Natural killer cell treated with Interleukin-12 subunit alpha and Interleukin-12 subunit beta and Interleukin-15 and Interleukin-18, amount 100 ng/mL, for 72 hours (primary cell): ENCODE measurements around the gene MIGA2. TPM values are rescaled to one million over a fixed set of nuclear protein-coding genes. Genes with fewer than 3 reads are reported as not detected.
"Not testable (repeated sequence)": the region's sequence is repeated elsewhere in the genome, so short reads cannot be mapped to it uniquely, and the experiment has no call there.

Source experiments
- ATAC-seq, 2 donors: fragments of 150-1000 bp; cut with Tn5 transposase in 1 of 2; sonication (Bioruptor Pico), chemical (Tn5 transposase) in 1 of 2; 2 replicates each; pipeline ENCODE4 v1.10.0; 2021
- DNase-seq: peaks from one replicate; pipeline ENCODE4 v3.0.0; 2022; ENCODE audit warnings: low spot score
- H3K27ac Mint-ChIP-seq, 2 donors: 1 replicate in 1 of 2; 2 replicates in 1 of 2; pipeline ENCODE4 v1.8.0; 2022; ENCODE audit warnings: mixed read lengths in 2 of 2, mild to moderate bottlenecking in 1 of 2, moderate library complexity in 1 of 2
- H3K27me3 Mint-ChIP-seq, 2 donors: 1 replicate in 1 of 2; 2 replicates in 1 of 2; pipeline ENCODE4 v1.8.0; 2022; ENCODE audit warnings: mixed read lengths in 2 of 2
- H3K36me3 Mint-ChIP-seq: one replicate; pipeline ENCODE4 v1.8.0; 2022; ENCODE audit warnings: mixed read lengths
- H3K4me1 Mint-ChIP-seq, 2 donors: 1 replicate in 1 of 2; 2 replicates in 1 of 2; pipeline ENCODE4 v1.8.0; 2022; ENCODE audit warnings: low read depth in 2 of 2, mixed read lengths in 2 of 2, mild to moderate bottlenecking in 1 of 2
- H3K4me3 Mint-ChIP-seq: one replicate; pipeline ENCODE4 v1.8.0; 2022; ENCODE audit warnings: mixed read lengths
- H3K9me3 Mint-ChIP-seq: 2 replicates; pipeline ENCODE4 v1.8.0; 2022; ENCODE audit warnings: mixed read lengths
- total RNA-seq, 2 donors: library from RNA; stranded (reverse); gene quantifications; one replicate each; pipeline ENCODE4 v1.2.3, GENCODE V29; 2022

Gene MIGA2
- total RNA-seq, 2 donors from 2014 or later: 42.4 to 82.6 TPM

- DNase-seq (no peak), ATAC-seq (peak; percentile 18 to 29)
- H3K4me1 Mint-ChIP-seq: peaks cover 0 to 12% of the 10 kb centered on the region in 2 donors
- no peaks in the 10 kb centered on the region for H3K27me3 Mint-ChIP-seq
- no peaks in the 10 kb centered on the region for H3K36me3 Mint-ChIP-seq
- H3K9me3 Mint-ChIP-seq: no peaks in the 10 kb centered on the region
- H3K27ac Mint-ChIP-seq: peak overlapping the region in 1 of 2 donors; percentile 45
- no peak overlapping the region for H3K4me3 Mint-ChIP-seq
Measured at GRCh38 chr9:129021091-129021490, 15.3 kb upstream of the MIGA2 start.

- no peak for ATAC-seq
- H3K4me1 Mint-ChIP-seq: peaks cover under 1 to 12% of the 10 kb centered on the region in 2 donors
Measured at GRCh38 chr9:129022037-129022436, 14.4 kb upstream of the MIGA2 start.

GRCh38 chr9:129023036-129023907 is 13.2 kb upstream of the MIGA2 start:
- Mint-ChIP-seq H3K27me3 (no peaks in the 10 kb centered on the region), H3K27ac (no peak overlapping the region), H3K36me3 (no peaks in the 10 kb centered on the region), H3K9me3 (no peaks in the 10 kb centered on the region), H3K4me1 (peaks cover 6 to 17% of the 10 kb centered on the region in 2 donors), H3K4me3 (no peak overlapping the region)
- no peak for ATAC-seq
- no peak for DNase-seq

More at GRCh38 chr9:129022037-129022436, 14.4 kb upstream of the MIGA2 start:
- no peak for DNase-seq
- Mint-ChIP-seq H3K27me3 (no peaks in the 10 kb centered on the region), H3K36me3 (no peaks in the 10 kb centered on the region), H3K4me3 (no peak overlapping the region), H3K9me3 (no peaks in the 10 kb centered on the region), H3K27ac (no peak overlapping the region)

- H3K4me3 Mint-ChIP-seq: no peak overlapping the region
- DNase-seq: no peak
Measured at GRCh38 chr9:129023908-129024233, 12.6 kb upstream of the MIGA2 start.

GRCh38 chr9:129026442-129027223 is 9.8 kb upstream of the MIGA2 start:
- H3K27me3 Mint-ChIP-seq: no peaks in the 10 kb centered on the region
- H3K4me1 Mint-ChIP-seq: peaks cover 6 to 17% of the 10 kb centered on the region in 2 donors
- no peak for DNase-seq
- no peaks in the 10 kb centered on the region for H3K36me3 Mint-ChIP-seq
- H3K4me3 Mint-ChIP-seq: peak overlapping the region; percentile 89
- ATAC-seq: no peak
- no peaks in the 10 kb centered on the region for H3K9me3 Mint-ChIP-seq
- peak overlapping the region in 1 of 2 donors; percentile 59 for H3K27ac Mint-ChIP-seq

More at GRCh38 chr9:129023908-129024233, 12.6 kb upstream of the MIGA2 start:
- Mint-ChIP-seq H3K27ac (no peak overlapping the region), H3K9me3 (no peaks in the 10 kb centered on the region), H3K27me3 (no peaks in the 10 kb centered on the region), H3K36me3 (no peaks in the 10 kb centered on the region), H3K4me1 (peaks cover 6 to 17% of the 10 kb centered on the region in 2 donors)
- ATAC-seq: no peak

GRCh38 chr9:129027224-129027684 is 9.2 kb upstream of the MIGA2 start:
- no peaks in the 10 kb centered on the region for H3K27me3 Mint-ChIP-seq
- no peaks in the 10 kb centered on the region for H3K36me3 Mint-ChIP-seq
- DNase-seq: no peak
- peaks cover 6 to 13% of the 10 kb centered on the region in 2 donors for H3K4me1 Mint-ChIP-seq
- H3K27ac Mint-ChIP-seq: peak overlapping the region in 1 of 2 donors; percentile 59
- peak overlapping the region; percentile 89 for H3K4me3 Mint-ChIP-seq
- H3K9me3 Mint-ChIP-seq: no peaks in the 10 kb centered on the region
- no peak for ATAC-seq

- no peaks in the 10 kb centered on the region for H3K9me3 Mint-ChIP-seq
- DNase-seq (peak; percentile 74), ATAC-seq (peak; percentile 66 to 70)
- H3K36me3 Mint-ChIP-seq: no peaks in the 10 kb centered on the region
- H3K4me3 Mint-ChIP-seq: peak overlapping the region; percentile 89
- peaks cover 6 to 10% of the 10 kb centered on the region in 2 donors for H3K4me1 Mint-ChIP-seq
- no peaks in the 10 kb centered on the region for H3K27me3 Mint-ChIP-seq
- peak overlapping the region in 1 of 2 donors; percentile 59 for H3K27ac Mint-ChIP-seq
Measured at GRCh38 chr9:129027685-129028191, 8.7 kb upstream of the MIGA2 start.

- ATAC-seq (peak; percentile 96 to 98), DNase-seq (peak; percentile 96)
- H3K27me3 Mint-ChIP-seq: no peaks in the 10 kb centered on the region
- H3K27ac Mint-ChIP-seq: peak within 1 kb of the TSS; percentile 57 to 59
- H3K4me3 Mint-ChIP-seq: peak within 1 kb of the TSS; percentile 89
- H3K9me3 Mint-ChIP-seq: no peaks in the 10 kb centered on the region
- H3K4me1 Mint-ChIP-seq: peaks cover 6 to 8% of the 10 kb centered on the region in 2 donors
- H3K36me3 Mint-ChIP-seq: no peaks in the 10 kb centered on the region
Measured at GRCh38 chr9:129028192-129028966, 8.0 kb upstream of the MIGA2 start, which contains the start of gene SH3GLB2. SH3GLB2 (minus strand) TSS chr9:129028331; CDS start chr9:129028154, 177 bp downstream.

GRCh38 chr9:129030191-129030590 is 6.2 kb upstream of the MIGA2 start:
- DNase-seq: no peak
- Mint-ChIP-seq H3K36me3 (no peaks in the 10 kb centered on the region), H3K27ac (peak overlapping the region in 1 of 2 donors; percentile 3), H3K27me3 (no peaks in the 10 kb centered on the region), H3K9me3 (no peaks in the 10 kb centered on the region), H3K4me1 (peaks cover 6 to 8% of the 10 kb centered on the region in 2 donors), H3K4me3 (peak overlapping the region; percentile 12)
- no peak for ATAC-seq

GRCh38 chr9:129031514-129031913 is 4.9 kb upstream of the MIGA2 start:
- Mint-ChIP-seq H3K4me3 (no peak overlapping the region), H3K27ac (no peak overlapping the region), H3K27me3 (no peaks in the 10 kb centered on the region), H3K36me3 (no peaks in the 10 kb centered on the region), H3K9me3 (no peaks in the 10 kb centered on the region), H3K4me1 (peaks cover 11 to 13% of the 10 kb centered on the region in 2 donors)
- ATAC-seq (no peak), DNase-seq (no peak)

- no peaks in the 10 kb centered on the region for H3K27me3 Mint-ChIP-seq
- H3K9me3 Mint-ChIP-seq: no peaks in the 10 kb centered on the region
- no peak overlapping the region for H3K27ac Mint-ChIP-seq
- no peaks in the 10 kb centered on the region for H3K36me3 Mint-ChIP-seq
- H3K4me1 Mint-ChIP-seq: peaks cover 12 to 17% of the 10 kb centered on the region in 2 donors
- no peak for ATAC-seq
- DNase-seq: no peak
- no peak overlapping the region for H3K4me3 Mint-ChIP-seq
Measured at GRCh38 chr9:129032541-129033159, 3.8 kb upstream of the MIGA2 start.

GRCh38 chr9:129033216-129033615 is 3.2 kb upstream of the MIGA2 start:
- Mint-ChIP-seq H3K36me3 (no peaks in the 10 kb centered on the region), H3K4me1 (peaks cover 17% of the 10 kb centered on the region in 2 donors), H3K27me3 (no peaks in the 10 kb centered on the region), H3K9me3 (no peaks in the 10 kb centered on the region), H3K4me3 (no peak overlapping the region), H3K27ac (no peak overlapping the region)
- no peak for DNase-seq
- no peak for ATAC-seq

GRCh38 chr9:129035838-129036237 is 588 bp upstream of the MIGA2 start:
- peak overlapping the region; percentile 95 for H3K4me3 Mint-ChIP-seq
- H3K27me3 Mint-ChIP-seq, H3K9me3 Mint-ChIP-seq, H3K36me3 Mint-ChIP-seq, DNase-seq, ATAC-seq: not testable (repeated sequence)
- peak overlapping the region; percentile 74 to 83 for H3K27ac Mint-ChIP-seq
- H3K4me1 Mint-ChIP-seq: peaks cover 17 to 25% of the 10 kb centered on the region in 2 donors
